HCT116 (cell line): ENCODE data around the gene GRM4. TPM values are rescaled to one million over a fixed set of nuclear protein-coding genes. Genes with fewer than 3 reads are reported as not detected.

ENCODE experiments used
- ATAC-seq: fragments of 200-7000 bp; cut with Tn5 transposase; 2 replicates; pipeline ENCODE4 v1.9.1; 2020; ENCODE audit warnings: mild to moderate bottlenecking, moderate library complexity
- BruUV-seq: library from RNA; stranded (reverse); fragments of 400-500 nt; replicated peaks from 2 replicates; lab custom pipeline; 2021; lab: Mats Ljungman, UMichigan
- CTCF ChIA-PET: fragments of 300-600 bp; sonication (Branson Sonifier 250); formaldehyde crosslinking; loops from one replicate; lab custom pipeline; 2021; ENCODE audit warnings: antibody characterized with exemption; lab: Charles Lee
- POLR2A ChIA-PET: fragments of 300-600, 350-600 bp; sonication (Branson Sonifier 250); formaldehyde crosslinking; loops from one replicate; lab custom pipeline; 2021; ENCODE audit warnings: antibody characterized with exemption; lab: Charles Lee
- RAD21 ChIA-PET, 2 experiments: fragments of 300-600 bp; sonication (Branson Sonifier 250); formaldehyde crosslinking; loops; one replicate each; lab custom pipeline; 2023; ENCODE audit warnings: low total read pairs in 2 of 2; ENCODE audit not compliant: uncharacterized antibody in 2 of 2, unreplicated experiment in 2 of 2, low non-redundant PET in 1 of 2; lab: Charles Lee
- DNase-seq: peaks from one replicate; pipeline ENCODE4 v3.0.0-alpha.2; 2010; ENCODE audit warnings: low read depth, low spot score
- H2AFZ ChIP-seq: fragments of 200-600 bp; shearing (Covaris generic), sonication (generic); 2 replicates; pipeline ENCODE4 v1.6.1; 2017; ENCODE audit warnings: low read depth, mixed run types, mixed read lengths, antibody characterized with exemption, low read length; ENCODE audit not compliant: poor library complexity, severe bottlenecking
- H3K27ac ChIP-seq: 2 replicates; pipeline ENCODE4 v1.5.1; 2012; ENCODE audit warnings: low read depth, low read length
- H3K27me3 ChIP-seq: fragments of 200-600 bp; sonication (generic); 2 replicates; pipeline ENCODE4 v1.6.1; 2016; ENCODE audit warnings: mixed run types, low read length, mixed read lengths; ENCODE audit not compliant: insufficient read depth
- H3K36me3 ChIP-seq, 2 experiments: fragments of 200-500 bp in 1 of 2; fragments of 200-600 bp in 1 of 2; sonication (Bioruptor generic) in 1 of 2; sonication (generic) in 1 of 2; 2 replicates each; pipeline versions ENCODE4 v1.5.1 to v1.6.1; 2014 to 2016; ENCODE audit warnings: low read length in 2 of 2, inconsistent platforms in 1 of 2, mixed read lengths in 1 of 2, mixed run types in 1 of 2; ENCODE audit not compliant: insufficient read depth in 2 of 2, control insufficient read depth in 1 of 2
- H3K4me1 ChIP-seq, 2 experiments: fragments of 200-600 bp in 1 of 2; sonication (generic) in 1 of 2; 2 replicates each; pipeline versions ENCODE4 v1.5.1 to v1.6.1; 2012 to 2017; ENCODE audit warnings: low read length in 2 of 2, inconsistent platforms in 1 of 2, mild to moderate bottlenecking in 1 of 2, mixed read lengths in 1 of 2, mixed run types in 1 of 2, moderate library complexity in 1 of 2; ENCODE audit not compliant: insufficient read depth in 2 of 2, control insufficient read depth in 1 of 2
- H3K4me2 ChIP-seq: fragments of 200-600 bp; sonication (generic); 2 replicates; pipeline ENCODE4 v1.6.1; 2017; ENCODE audit warnings: mixed run types, low read length, mixed read lengths
- H3K4me3 ChIP-seq, 2 experiments: fragments of 200-600 bp in 1 of 2; sonication (generic) in 1 of 2; replicated peaks in 1 of 2; 2 replicates each; pipeline ENCODE4 v1.5.1; 2011 to 2016; ENCODE audit warnings: low read length in 2 of 2, control low read depth in 1 of 2, low read depth in 1 of 2, mild to moderate bottlenecking in 1 of 2, mixed read lengths in 1 of 2, mixed run types in 1 of 2
- H3K79me2 ChIP-seq: fragments of 200-600 bp; sonication (generic); 2 replicates; pipeline ENCODE4 v1.6.1; 2017; ENCODE audit warnings: mild to moderate bottlenecking, mixed run types, low read length, moderate library complexity, mixed read lengths; ENCODE audit not compliant: insufficient read depth
- H3K9ac ChIP-seq: fragments of 200-600 bp; sonication (generic); 2 replicates; pipeline ENCODE4 v1.6.1; 2016; ENCODE audit warnings: low read length, mixed read lengths
- H3K9me2 ChIP-seq: fragments of 200-600 bp; sonication (generic), shearing (Covaris generic); 2 replicates; pipeline ENCODE4 v1.6.1; 2017; ENCODE audit warnings: mixed run types, mild to moderate bottlenecking, moderate library complexity; ENCODE audit not compliant: insufficient read depth
- H3K9me3 ChIP-seq, 2 experiments: fragments of 200-500 bp in 1 of 2; fragments of 200-600 bp in 1 of 2; sonication (Bioruptor generic) in 1 of 2; sonication (generic) in 1 of 2; 2 replicates each; pipeline ENCODE4 v1.6.1; 2014 to 2017; ENCODE audit warnings: low read length in 2 of 2, mixed read lengths in 2 of 2, inconsistent platforms in 1 of 2, low read depth in 1 of 2, mild to moderate bottlenecking in 1 of 2, mixed run types in 1 of 2, moderate library complexity in 1 of 2; ENCODE audit not compliant: control insufficient read depth in 1 of 2, insufficient read depth in 1 of 2
- H4K20me1 ChIP-seq: fragments of 200-600 bp; sonication (generic), shearing (Covaris generic); 2 replicates; pipeline ENCODE4 v1.6.1; 2017; ENCODE audit warnings: mixed run types, mild to moderate bottlenecking, moderate library complexity; ENCODE audit not compliant: insufficient read depth
- CBX3 ChIP-seq: IDR thresholded peaks from 2 replicates; pipeline ENCODE4 v1.6.1; 2012; ENCODE audit warnings: low read depth
- JUND ChIP-seq: IDR thresholded peaks from 2 replicates; pipeline ENCODE4 v1.6.1; 2012
- RAD21 ChIP-seq: IDR thresholded peaks from 2 replicates; pipeline ENCODE4 v1.6.1; 2012; ENCODE audit warnings: low read depth, mild to moderate bottlenecking
- SP1 ChIP-seq: IDR thresholded peaks from 2 replicates; pipeline ENCODE4 v1.6.1; 2012; ENCODE audit warnings: low read depth
- SRF ChIP-seq: IDR thresholded peaks from 2 replicates; pipeline ENCODE4 v1.6.1; 2012; ENCODE audit warnings: low read depth
- ZNF274 ChIP-seq: fragments of 200-500 bp; sonication (Bioruptor generic); IDR thresholded peaks from 2 replicates; pipeline ENCODE4 v1.6.1; 2014; ENCODE audit warnings: mild to moderate bottlenecking, low read depth, low read length, inconsistent platforms
- intact Hi-C: fragments of 100-400 bp; cut with micrococcal nuclease; formaldehyde crosslinking; loops from 2 replicates; pipeline ENCODE4 v1.10.0; 2022
- total RNA-seq: library from RNA; stranded (reverse); gene quantifications from one replicate; pipeline ENCODE4 v1.2.1, GENCODE V29; 2021; ENCODE audit not compliant: unreplicated experiment
- TF ChIP-seq, protein P1 (sequence below): IDR thresholded peaks from 2 replicates; pipeline ENCODE4 v1.6.1; 2012; ENCODE audit warnings: low read depth
- TF ChIP-seq, protein P2 (sequence below): IDR thresholded peaks from 2 replicates; pipeline ENCODE4 v1.6.1; 2012
- TF ChIP-seq, protein P3 (sequence below), 3 experiments: fragments of 200-600 bp in 1 of 3; sonication (generic) in 1 of 3; IDR thresholded peaks in 2 of 3; conservative IDR thresholded peaks in 1 of 3; 2 replicates each; pipeline ENCODE4 v1.5.1; 2012 to 2017; ENCODE audit warnings: low read depth in 2 of 3, low read length in 2 of 3, antibody characterized with exemption in 1 of 3, borderline replicate concordance in 1 of 3, control low read depth in 1 of 3, mild to moderate bottlenecking in 1 of 3, mixed read lengths in 1 of 3, mixed run types in 1 of 3, moderate library complexity in 1 of 3; ENCODE audit not compliant: insufficient read depth in 1 of 3

Gene GRM4
- total RNA-seq, 1 experiment from 2014 or later: 2.6 TPM

DNA sequence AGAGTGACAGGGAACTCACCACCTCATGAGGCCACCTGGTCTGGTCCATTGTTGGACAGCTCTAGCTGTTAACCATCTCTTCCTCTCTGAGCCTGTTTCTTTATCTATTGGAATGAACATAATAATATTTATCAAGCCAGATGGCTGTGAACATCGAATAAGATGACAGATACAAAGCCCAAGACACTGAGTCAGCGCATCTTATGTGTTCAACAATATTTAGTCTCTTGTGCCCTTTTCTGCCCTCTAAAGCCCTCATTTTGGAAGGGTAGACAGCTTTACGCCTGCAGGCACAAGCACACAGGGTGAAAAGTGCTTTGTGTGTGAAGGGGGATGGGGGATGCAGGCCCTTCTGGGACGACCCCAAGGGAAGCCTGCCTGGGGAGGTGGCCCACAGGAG, 164.0 kb downstream of the GRM4 start:
- Histone ChIP-seq H3K9ac (no peak overlapping the region), H3K27me3 (no peaks in the 10 kb centered on the region), H3K9me3 (no peaks in the 10 kb centered on the region), H3K36me3 (no peaks in the 10 kb centered on the region), H4K20me1 (no peaks in the 10 kb centered on the region), H3K9me2 (no peaks in the 10 kb centered on the region), H3K4me2 (no peak overlapping the region), H2AFZ (no peak overlapping the region), H3K4me1 (peaks cover 6 to 15% of the 10 kb centered on the region in 2 experiments; a peak in 3 of 4 replicates), H3K27ac (no peak overlapping the region), H3K79me2 (no peaks in the 10 kb centered on the region), H3K4me3 (no peak overlapping the region)
- TF ChIP-seq ZNF274 (no peak), CBX3 (no peak), JUND (no peak), SP1 (no peak), SRF (no peak), RAD21 (no peak)
- TF ChIP-seq, protein P1, sequence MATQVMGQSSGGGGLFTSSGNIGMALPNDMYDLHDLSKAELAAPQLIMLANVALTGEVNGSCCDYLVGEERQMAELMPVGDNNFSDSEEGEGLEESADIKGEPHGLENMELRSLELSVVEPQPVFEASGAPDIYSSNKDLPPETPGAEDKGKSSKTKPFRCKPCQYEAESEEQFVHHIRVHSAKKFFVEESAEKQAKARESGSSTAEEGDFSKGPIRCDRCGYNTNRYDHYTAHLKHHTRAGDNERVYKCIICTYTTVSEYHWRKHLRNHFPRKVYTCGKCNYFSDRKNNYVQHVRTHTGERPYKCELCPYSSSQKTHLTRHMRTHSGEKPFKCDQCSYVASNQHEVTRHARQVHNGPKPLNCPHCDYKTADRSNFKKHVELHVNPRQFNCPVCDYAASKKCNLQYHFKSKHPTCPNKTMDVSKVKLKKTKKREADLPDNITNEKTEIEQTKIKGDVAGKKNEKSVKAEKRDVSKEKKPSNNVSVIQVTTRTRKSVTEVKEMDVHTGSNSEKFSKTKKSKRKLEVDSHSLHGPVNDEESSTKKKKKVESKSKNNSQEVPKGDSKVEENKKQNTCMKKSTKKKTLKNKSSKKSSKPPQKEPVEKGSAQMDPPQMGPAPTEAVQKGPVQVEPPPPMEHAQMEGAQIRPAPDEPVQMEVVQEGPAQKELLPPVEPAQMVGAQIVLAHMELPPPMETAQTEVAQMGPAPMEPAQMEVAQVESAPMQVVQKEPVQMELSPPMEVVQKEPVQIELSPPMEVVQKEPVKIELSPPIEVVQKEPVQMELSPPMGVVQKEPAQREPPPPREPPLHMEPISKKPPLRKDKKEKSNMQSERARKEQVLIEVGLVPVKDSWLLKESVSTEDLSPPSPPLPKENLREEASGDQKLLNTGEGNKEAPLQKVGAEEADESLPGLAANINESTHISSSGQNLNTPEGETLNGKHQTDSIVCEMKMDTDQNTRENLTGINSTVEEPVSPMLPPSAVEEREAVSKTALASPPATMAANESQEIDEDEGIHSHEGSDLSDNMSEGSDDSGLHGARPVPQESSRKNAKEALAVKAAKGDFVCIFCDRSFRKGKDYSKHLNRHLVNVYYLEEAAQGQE: no peak
- TF ChIP-seq, protein P2, sequence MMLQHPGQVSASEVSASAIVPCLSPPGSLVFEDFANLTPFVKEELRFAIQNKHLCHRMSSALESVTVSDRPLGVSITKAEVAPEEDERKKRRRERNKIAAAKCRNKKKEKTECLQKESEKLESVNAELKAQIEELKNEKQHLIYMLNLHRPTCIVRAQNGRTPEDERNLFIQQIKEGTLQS: no peak
- TF ChIP-seq, protein P3, sequence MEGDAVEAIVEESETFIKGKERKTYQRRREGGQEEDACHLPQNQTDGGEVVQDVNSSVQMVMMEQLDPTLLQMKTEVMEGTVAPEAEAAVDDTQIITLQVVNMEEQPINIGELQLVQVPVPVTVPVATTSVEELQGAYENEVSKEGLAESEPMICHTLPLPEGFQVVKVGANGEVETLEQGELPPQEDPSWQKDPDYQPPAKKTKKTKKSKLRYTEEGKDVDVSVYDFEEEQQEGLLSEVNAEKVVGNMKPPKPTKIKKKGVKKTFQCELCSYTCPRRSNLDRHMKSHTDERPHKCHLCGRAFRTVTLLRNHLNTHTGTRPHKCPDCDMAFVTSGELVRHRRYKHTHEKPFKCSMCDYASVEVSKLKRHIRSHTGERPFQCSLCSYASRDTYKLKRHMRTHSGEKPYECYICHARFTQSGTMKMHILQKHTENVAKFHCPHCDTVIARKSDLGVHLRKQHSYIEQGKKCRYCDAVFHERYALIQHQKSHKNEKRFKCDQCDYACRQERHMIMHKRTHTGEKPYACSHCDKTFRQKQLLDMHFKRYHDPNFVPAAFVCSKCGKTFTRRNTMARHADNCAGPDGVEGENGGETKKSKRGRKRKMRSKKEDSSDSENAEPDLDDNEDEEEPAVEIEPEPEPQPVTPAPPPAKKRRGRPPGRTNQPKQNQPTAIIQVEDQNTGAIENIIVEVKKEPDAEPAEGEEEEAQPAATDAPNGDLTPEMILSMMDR (IDR thresholded peaks at IDR 0.05 in 2 of 3, conservative IDR thresholded peaks at IDR 0.05 in 1 of 3; ENCODE audit: borderline replicate concordance in 1 of 3, insufficient read depth in 1 of 3, low read depth in 2 of 3, low read length in 2 of 3): no peak
- ATAC-seq (no peak), DNase-seq (no peak)
- intact Hi-C loops: no loop called here
- ChIA-PET CTCF (no interaction called here), RAD21 (no interaction called here), POLR2A (no interaction called here)
- no TSS peak for BruUV-seq
